Non-pigmented ciliary epithelial cell (primary cell): ENCODE data around the gene TXLNG.

Experiments
- DNase-seq: peaks from one replicate; pipeline ENCODE4 v3.0.0-alpha.2; 2010; ENCODE audit warnings: low read depth

TXLNG gene

DNA sequence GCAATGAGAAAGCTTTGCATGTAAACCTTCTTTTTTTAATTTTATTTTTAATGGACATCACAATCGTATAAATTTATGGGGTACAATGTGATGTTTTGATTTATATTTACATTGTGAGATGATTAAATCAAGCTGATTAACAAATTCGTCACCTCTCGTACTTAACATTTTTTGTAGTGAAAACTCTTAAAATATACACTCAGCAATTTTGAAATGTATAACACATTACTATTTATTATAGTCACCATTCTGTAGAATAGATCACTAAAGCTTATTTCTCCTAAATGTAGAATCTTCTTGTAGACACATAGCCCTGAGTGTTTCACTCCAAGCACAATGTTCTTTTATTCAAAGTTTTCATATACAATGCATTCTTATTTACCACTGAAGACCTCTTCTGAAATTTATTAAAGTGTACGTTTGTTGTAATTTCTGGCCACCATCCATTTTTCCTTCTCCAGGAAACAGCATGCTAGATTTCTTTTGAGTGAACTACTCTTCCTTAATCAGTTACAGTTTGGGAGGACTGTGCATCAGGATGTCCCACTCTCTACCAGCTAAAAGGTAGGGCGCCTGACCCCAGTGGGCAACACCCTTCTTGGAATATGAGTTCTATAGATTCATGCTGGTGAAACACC lies 88.3 kb downstream of the TXLNG start:
- no peak for DNase-seq

DNA sequence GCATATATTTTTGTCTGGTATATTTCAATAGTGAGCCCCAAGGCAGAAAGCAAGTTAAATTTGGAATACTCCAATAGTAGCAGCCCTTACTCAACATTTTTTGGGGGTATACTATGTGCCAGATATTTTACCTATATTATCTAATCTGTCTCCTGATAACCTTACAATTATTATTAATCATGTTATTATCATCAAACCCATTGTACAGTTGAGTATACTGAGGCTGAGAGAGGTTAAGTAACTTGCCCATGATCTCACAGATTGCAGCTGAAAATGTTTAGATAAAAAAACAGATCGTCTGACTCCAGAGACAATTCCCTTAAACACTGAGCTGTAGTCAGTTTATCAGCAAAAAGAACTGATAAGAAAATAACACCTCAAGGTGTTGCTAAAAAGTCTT lies 90.4 kb downstream of the TXLNG start:
- DNase-seq: no peak

GRCh38 chrX:16882169-16882568 lies 95.9 kb downstream of the TXLNG start:
- DNase-seq: no peak

DNA sequence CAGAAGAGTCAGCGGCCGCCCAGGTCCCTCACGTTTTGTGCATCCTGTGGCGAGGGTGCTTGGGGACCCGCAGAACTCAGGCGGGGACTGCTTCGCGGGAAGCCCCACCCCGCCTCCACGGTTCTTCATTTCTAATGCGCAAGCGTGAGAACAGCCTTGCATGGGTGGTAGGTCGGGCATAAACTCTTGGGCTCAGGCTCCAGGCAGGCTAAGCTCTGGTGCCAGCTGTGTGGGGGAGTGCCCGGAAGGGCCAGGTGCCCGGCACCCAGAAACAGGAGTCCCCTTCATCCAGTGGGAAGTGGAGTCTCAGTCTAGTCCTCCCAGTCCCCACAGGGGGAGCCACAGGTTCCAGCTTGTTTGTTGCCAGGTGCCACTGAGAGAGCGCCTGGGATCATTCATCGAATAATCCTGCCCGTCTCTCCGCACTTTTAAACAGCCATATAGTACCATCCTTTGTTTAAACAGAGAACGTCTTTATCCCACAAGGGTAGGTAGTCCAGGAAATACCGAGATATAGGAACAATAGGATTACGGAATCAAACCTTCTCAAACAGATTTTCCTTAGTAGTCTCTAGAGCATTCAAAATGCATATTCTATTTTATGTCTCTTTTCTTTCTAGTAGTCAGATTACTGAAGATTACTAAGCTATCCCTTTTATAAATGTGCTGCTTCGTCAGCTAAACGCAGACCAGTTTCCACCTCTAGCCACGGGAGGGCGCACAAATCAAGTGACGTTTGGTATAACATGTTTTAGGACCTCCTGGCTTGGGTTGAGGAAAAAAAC lies 96.6 kb downstream of the TXLNG start:
- no peak for DNase-seq

- DNase-seq: no peak
Observed at GRCh38 chrX:16883487-16883804, 97.2 kb downstream of the TXLNG start.

DNA sequence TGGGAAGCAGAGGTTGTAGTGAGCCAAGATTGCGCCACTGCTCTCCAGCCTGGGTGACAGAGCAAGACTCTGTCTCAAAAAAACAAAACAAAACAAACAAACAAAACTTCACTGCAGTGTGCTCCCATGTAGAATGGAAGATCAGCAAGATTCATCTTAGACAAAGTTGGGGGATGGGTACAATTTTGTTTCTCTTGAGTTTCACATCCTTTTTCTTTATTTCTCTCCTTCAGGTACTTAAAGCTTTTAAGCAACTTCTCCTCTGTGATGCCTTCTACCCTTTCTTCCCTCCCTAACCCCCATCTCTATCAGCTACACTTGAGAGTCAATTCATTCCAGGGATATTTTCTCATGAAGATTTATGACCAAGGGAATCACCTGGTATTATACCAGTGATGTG lies 99.4 kb downstream of the TXLNG start:
- no peak for DNase-seq

DNA sequence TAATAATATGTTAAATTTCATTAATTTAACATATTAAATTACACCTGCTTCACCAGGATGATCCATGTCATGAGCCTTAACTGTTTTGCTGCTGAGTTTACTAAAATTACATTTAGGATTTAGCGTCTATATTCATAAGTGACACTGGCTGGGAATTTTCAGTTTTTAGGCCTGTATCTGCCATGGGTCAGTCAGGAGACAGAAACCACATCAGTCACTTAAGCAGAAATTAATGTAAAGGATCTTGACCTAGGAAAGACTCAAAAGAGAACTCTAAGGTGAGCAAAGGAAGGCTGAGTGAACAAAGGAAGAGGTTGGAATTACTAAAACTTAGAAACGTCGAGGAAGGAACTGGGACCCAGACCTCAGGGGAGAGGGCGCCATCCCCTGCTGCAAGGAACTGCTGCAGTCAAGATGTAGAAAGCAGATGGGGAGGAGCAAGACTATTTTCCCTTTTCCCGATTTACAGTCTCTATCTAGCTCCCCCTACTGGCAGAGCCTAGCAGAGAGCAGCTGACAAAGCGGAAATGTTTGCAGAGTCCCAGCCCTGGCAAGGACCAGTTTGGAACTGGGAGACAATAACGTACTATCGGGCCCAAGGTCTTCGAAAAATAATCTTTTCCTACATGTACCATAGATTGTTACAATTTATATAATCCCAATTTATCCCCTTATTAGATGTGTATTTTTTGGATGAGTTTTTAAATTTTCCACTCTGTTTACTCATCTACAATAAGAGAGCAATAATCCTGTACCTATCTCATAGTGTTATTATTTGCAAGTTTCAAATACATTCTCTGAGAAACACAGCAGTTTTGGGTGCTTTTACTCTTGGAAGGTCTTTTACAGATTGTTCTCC lies 106.5 kb downstream of the TXLNG start:
- peak; percentile 34 for DNase-seq
